ENCODE measurements around the gene ITPR1. TPM values are rescaled to one million over a fixed set of nuclear protein-coding genes. Genes with fewer than 3 reads are reported as not detected.

The ITPR1 gene
- polyA plus RNA-seq, 1 of the 3 experiments (the other 2 are of a cell fraction), result 5.9 TPM

DNA sequence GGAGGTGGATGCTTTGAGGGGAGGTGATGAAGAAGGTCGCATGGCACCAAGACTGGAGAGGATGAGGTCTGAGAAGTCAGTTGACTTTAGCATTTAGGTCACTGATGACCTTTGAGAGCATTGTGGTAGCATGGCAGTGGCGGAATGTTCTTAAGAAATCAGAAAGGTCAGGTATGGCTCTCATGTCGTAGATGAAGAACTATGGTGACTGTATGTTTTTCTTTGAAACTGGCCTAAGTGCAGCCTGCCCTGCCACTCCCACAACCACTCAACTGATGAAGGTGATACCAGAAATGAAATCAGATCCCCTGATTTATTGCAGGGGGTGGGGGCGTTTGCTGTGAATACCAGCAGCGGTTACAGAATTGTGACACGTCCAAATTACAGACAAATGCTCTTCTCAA is 102.6 kb downstream of the ITPR1 start:
- Histone ChIP-seq H4K20me1 (ENCODE audit: insufficient read depth) (no peaks in the 10 kb centered on the region), H3K4me1 (ENCODE audit: control insufficient read depth in 1 of 2, insufficient read depth in 2 of 2, low read depth in 1 of 2, low read length in 1 of 2) (peaks cover 0 to 22% of the 10 kb centered on the region in 2 experiments; a peak in 2 of 4 replicates), H3K27me3 (ENCODE audit: insufficient read depth) (no peaks in the 10 kb centered on the region), H3K9ac (no peak overlapping the region), H3K36me3 (replicated peaks in 1 of 2; ENCODE audit: control insufficient read depth in 1 of 2, insufficient read depth in 2 of 2, low read length in 1 of 2) (no peaks in the 10 kb centered on the region), H3K9me2 (no peaks in the 10 kb centered on the region), H3K27ac (ENCODE audit: low read depth in 2 of 2, low read length in 1 of 2) (peak overlapping the region in 1 of 2 experiments; percentile 71; a peak in 2 of 4 replicates), H3K9me3 (no peaks in the 10 kb centered on the region), H3K4me3 (ENCODE audit: low read depth in 2 of 2, low read length in 1 of 2) (no peak overlapping the region), H3K79me2 (ENCODE audit: insufficient read depth) (no peaks in the 10 kb centered on the region), H2AFZ (ENCODE audit: low read depth) (no peak overlapping the region), H3F3A (replicated peaks; ENCODE audit: insufficient read depth) (no peaks in the 10 kb centered on the region), H3K4me2 (no peak overlapping the region)
- POLR2A ChIA-PET, result interaction anchor here (1.1 kb wide), 1 partner anchor 72 kb away, joined by 3 read pairs; no protein-coding TSS in a partner anchor
- DNase-seq, result no peak
- CTCF ChIA-PET, result interaction anchor here (1.5 kb wide), 2 partner anchors 38 to 88 kb away, joined by 4 to 9 read pairs; no protein-coding TSS in a partner anchor
- no peak for TF ChIP-seq ELF1 (IDR thresholded peaks at IDR 0.05)
- no peak for TF ChIP-seq USF2 (IDR thresholded peaks at IDR 0.05; ENCODE audit: borderline replicate concordance, low read depth, low read length)
- no peak for TF ChIP-seq RAD21 (IDR thresholded peaks at IDR 0.05; ENCODE audit: low read length)
- no peak for TF ChIP-seq TAF1 (IDR thresholded peaks at IDR 0.05; ENCODE audit: borderline replicate concordance, low read depth, low read length)
- TF ChIP-seq MEF2A (IDR thresholded peaks at IDR 0.05; ENCODE audit: borderline replicate concordance, low read depth), result no peak
- no peak for TF ChIP-seq JUND (IDR thresholded peaks at IDR 0.05)
- TF ChIP-seq EP300 (IDR thresholded peaks at IDR 0.05; ENCODE audit: borderline replicate concordance in 1 of 2, low read depth in 1 of 2, low read length in 1 of 2), result no peak
- TF ChIP-seq EZH2phosphoT487 (IDR thresholded peaks at IDR 0.05; ENCODE audit: borderline replicate concordance, low read depth), result no peak
- no peak for TF ChIP-seq FOXM1 (IDR thresholded peaks at IDR 0.05; ENCODE audit: low read depth)
- no peak for TF ChIP-seq ZBTB33 (IDR thresholded peaks at IDR 0.05; ENCODE audit: borderline replicate concordance, low read depth)
- no peak for TF ChIP-seq RCOR1 (IDR thresholded peaks at IDR 0.05; ENCODE audit: low read length)
- no peak for TF ChIP-seq PBX3 (IDR thresholded peaks at IDR 0.05)
- TF ChIP-seq FOXJ3 (CRISPR knock-in tag; IDR thresholded peaks at IDR 0.05), result no peak
- TF ChIP-seq CHD2 (IDR thresholded peaks at IDR 0.05; ENCODE audit: low read length, partially characterized antibody), result no peak
- TF ChIP-seq MXI1 (IDR thresholded peaks at IDR 0.05; ENCODE audit: low read depth, low read length), result no peak
- no peak for TF ChIP-seq RXRA (IDR thresholded peaks at IDR 0.05; ENCODE audit: borderline replicate concordance, low read depth)
- no peak for TF ChIP-seq IRF3 (IDR thresholded peaks at IDR 0.05; ENCODE audit: low read depth, low read length)
- no peak for TF ChIP-seq FOSL2 (IDR thresholded peaks at IDR 0.05; ENCODE audit: borderline replicate concordance, low read depth)
- no peak for TF ChIP-seq GATA2 (CRISPR knock-in tag; IDR thresholded peaks at IDR 0.05)
- TF ChIP-seq, protein P1, sequence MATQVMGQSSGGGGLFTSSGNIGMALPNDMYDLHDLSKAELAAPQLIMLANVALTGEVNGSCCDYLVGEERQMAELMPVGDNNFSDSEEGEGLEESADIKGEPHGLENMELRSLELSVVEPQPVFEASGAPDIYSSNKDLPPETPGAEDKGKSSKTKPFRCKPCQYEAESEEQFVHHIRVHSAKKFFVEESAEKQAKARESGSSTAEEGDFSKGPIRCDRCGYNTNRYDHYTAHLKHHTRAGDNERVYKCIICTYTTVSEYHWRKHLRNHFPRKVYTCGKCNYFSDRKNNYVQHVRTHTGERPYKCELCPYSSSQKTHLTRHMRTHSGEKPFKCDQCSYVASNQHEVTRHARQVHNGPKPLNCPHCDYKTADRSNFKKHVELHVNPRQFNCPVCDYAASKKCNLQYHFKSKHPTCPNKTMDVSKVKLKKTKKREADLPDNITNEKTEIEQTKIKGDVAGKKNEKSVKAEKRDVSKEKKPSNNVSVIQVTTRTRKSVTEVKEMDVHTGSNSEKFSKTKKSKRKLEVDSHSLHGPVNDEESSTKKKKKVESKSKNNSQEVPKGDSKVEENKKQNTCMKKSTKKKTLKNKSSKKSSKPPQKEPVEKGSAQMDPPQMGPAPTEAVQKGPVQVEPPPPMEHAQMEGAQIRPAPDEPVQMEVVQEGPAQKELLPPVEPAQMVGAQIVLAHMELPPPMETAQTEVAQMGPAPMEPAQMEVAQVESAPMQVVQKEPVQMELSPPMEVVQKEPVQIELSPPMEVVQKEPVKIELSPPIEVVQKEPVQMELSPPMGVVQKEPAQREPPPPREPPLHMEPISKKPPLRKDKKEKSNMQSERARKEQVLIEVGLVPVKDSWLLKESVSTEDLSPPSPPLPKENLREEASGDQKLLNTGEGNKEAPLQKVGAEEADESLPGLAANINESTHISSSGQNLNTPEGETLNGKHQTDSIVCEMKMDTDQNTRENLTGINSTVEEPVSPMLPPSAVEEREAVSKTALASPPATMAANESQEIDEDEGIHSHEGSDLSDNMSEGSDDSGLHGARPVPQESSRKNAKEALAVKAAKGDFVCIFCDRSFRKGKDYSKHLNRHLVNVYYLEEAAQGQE (IDR thresholded peaks at IDR 0.05; ENCODE audit: low read depth, low read length), result no peak
- 88% methylated on average over 6 of the region's 6 CpGs for WGBS (ENCODE audit: low lambda C conversion rate)

Data from SK-N-SH (cell line).